Endothelial cell of umbilical vein (primary cell): ENCODE results near the gene UBE2K.

Experiments
- CTCF ChIP-seq, 2 donors: IDR thresholded peaks; 1 replicate in 1 of 2; 2 replicates in 1 of 2; pipeline ENCODE4 v1.5.1; 2011; ENCODE audit warnings: low read length in 2 of 2, mild to moderate bottlenecking in 2 of 2, moderate library complexity in 2 of 2, control low read depth in 1 of 2, inconsistent platforms in 1 of 2, low read depth in 1 of 2; ENCODE audit not compliant: insufficient read depth in 1 of 2; ENCODE audit errors: extremely low read depth in 1 of 2
- FOS ChIP-seq: IDR thresholded peaks from 2 replicates; pipeline ENCODE4 v1.6.1; 2011; ENCODE audit warnings: mild to moderate bottlenecking, low read length, moderate library complexity, borderline replicate concordance; ENCODE audit not compliant: insufficient read depth
- POLR2AphosphoS5 ChIP-seq: IDR thresholded peaks from 2 replicates; pipeline ENCODE4 v1.6.1; 2012; ENCODE audit warnings: low read depth, mild to moderate bottlenecking, control low read depth, low read length, moderate library complexity; ENCODE audit not compliant: insufficient read depth

GRCh38 chr4:39792529-39792928 is 94.6 kb downstream of the UBE2K start:
- TF ChIP-seq POLR2AphosphoS5 (no peak), CTCF (IDR thresholded peaks at IDR 0.05; ENCODE audit: extremely low read depth in 1 of 2, insufficient read depth in 1 of 2, low read depth in 1 of 2, low read length in 2 of 2) (no peak), FOS (no peak)
